ENCODE measurements around the gene PEMT.

Gene PEMT

DNA sequence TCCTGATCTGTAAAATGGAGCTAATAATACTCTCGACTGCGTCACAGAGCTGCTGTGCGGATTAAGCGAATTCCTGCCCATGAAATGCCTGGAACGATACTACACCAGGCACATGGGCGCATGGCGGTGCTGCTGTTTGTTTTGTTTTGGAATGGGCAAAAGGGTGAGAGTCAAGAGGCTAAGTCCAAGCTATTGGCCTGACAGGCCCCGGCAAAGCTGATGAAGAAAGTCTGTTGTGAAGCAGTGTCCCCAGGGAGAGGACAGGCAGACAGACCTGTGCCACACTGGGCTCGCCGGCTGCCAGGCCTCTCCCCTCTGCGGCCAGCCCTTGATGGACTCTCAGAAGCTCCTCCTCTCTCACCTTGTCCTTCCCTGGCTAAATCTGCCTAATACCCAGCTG, 64.0 kb downstream of the PEMT start:
- H3K4me2 ChIP-seq (ENCODE audit: low read length), result no peak overlapping the region
- H3K4me3 ChIP-seq (ENCODE audit: low read depth, low read length, poor library complexity, severe bottlenecking), result no peak overlapping the region
- H3K4me1 ChIP-seq (ENCODE audit: insufficient read depth, low read length, severe bottlenecking), result no peaks in the 10 kb centered on the region
- no peak overlapping the region for H3K27ac ChIP-seq (ENCODE audit: low read depth, low read length, poor library complexity, severe bottlenecking)
- peaks cover 5% of the 10 kb centered on the region; the same call in 1 of the 2 replicates for H3K27me3 ChIP-seq (ENCODE audit: insufficient read depth, low read length)
- no peak overlapping the region for H3K9ac ChIP-seq (ENCODE audit: low read length)
- H3K9me2 ChIP-seq (ENCODE audit: low read depth, low read length), result no peaks in the 10 kb centered on the region
- H3K9me3 ChIP-seq (ENCODE audit: low read length), result no peaks in the 10 kb centered on the region
- no peak for TF ChIP-seq EZH2 (IDR thresholded peaks at IDR 0.05; ENCODE audit: borderline replicate concordance, low read length)
- TF ChIP-seq, protein P1, sequence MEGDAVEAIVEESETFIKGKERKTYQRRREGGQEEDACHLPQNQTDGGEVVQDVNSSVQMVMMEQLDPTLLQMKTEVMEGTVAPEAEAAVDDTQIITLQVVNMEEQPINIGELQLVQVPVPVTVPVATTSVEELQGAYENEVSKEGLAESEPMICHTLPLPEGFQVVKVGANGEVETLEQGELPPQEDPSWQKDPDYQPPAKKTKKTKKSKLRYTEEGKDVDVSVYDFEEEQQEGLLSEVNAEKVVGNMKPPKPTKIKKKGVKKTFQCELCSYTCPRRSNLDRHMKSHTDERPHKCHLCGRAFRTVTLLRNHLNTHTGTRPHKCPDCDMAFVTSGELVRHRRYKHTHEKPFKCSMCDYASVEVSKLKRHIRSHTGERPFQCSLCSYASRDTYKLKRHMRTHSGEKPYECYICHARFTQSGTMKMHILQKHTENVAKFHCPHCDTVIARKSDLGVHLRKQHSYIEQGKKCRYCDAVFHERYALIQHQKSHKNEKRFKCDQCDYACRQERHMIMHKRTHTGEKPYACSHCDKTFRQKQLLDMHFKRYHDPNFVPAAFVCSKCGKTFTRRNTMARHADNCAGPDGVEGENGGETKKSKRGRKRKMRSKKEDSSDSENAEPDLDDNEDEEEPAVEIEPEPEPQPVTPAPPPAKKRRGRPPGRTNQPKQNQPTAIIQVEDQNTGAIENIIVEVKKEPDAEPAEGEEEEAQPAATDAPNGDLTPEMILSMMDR (IDR thresholded peaks at IDR 0.05; ENCODE audit: low read length), result no peak
- H3K36me3 ChIP-seq (ENCODE audit: insufficient read depth, low read length), result no peaks in the 10 kb centered on the region
- no peaks in the 10 kb centered on the region for H3K79me2 ChIP-seq (ENCODE audit: insufficient read depth, low read length)
- H4K20me1 ChIP-seq (ENCODE audit: insufficient read depth, low read length), result no peaks in the 10 kb centered on the region
- no peak overlapping the region for H2AFZ ChIP-seq (ENCODE audit: low read length)
- H3F3A ChIP-seq (ENCODE audit: insufficient read depth, low read length), result no peaks in the 10 kb centered on the region

DNA sequence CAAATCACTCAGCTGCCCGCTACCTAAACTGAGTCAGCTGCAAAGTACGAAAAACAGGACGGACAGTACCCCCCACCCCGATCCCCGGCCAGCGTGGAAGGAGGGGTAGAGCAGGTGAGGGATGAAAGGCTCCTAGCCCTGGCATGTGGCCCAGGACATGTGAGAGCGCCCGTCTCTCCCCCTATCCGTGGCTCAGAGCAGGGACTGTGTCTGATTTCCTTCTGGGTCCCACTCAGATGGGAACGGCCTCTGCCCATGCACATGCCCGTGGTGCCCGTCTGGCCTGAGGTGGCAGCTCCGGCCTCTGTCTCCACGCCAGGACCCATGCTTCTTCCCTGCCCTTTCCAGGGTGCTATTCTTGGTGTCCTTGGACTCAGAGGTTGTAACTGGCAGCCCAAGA, 65.1 kb downstream of the PEMT start:
- Histone ChIP-seq H3K27me3 (ENCODE audit: insufficient read depth, low read length) (peaks cover 9% of the 10 kb centered on the region), H2AFZ (ENCODE audit: low read length) (no peak overlapping the region), H3K4me1 (ENCODE audit: insufficient read depth, low read length, severe bottlenecking) (no peaks in the 10 kb centered on the region), H3K79me2 (ENCODE audit: insufficient read depth, low read length) (no peaks in the 10 kb centered on the region), H3K4me3 (ENCODE audit: low read depth, low read length, poor library complexity, severe bottlenecking) (no peak overlapping the region), H3K27ac (ENCODE audit: low read depth, low read length, poor library complexity, severe bottlenecking) (no peak overlapping the region), H3F3A (ENCODE audit: insufficient read depth, low read length) (no peaks in the 10 kb centered on the region), H3K4me2 (ENCODE audit: low read length) (no peak overlapping the region), H3K9me3 (ENCODE audit: low read length) (no peaks in the 10 kb centered on the region), H3K36me3 (ENCODE audit: insufficient read depth, low read length) (no peaks in the 10 kb centered on the region), H4K20me1 (ENCODE audit: insufficient read depth, low read length) (no peaks in the 10 kb centered on the region), H3K9ac (ENCODE audit: low read length) (no peak overlapping the region), H3K9me2 (ENCODE audit: low read depth, low read length) (no peaks in the 10 kb centered on the region)
- TF ChIP-seq, protein P1 (IDR thresholded peaks at IDR 0.05; ENCODE audit: low read length), result no peak
- TF ChIP-seq EZH2 (IDR thresholded peaks at IDR 0.05; ENCODE audit: borderline replicate concordance, low read length), result no peak

DNA sequence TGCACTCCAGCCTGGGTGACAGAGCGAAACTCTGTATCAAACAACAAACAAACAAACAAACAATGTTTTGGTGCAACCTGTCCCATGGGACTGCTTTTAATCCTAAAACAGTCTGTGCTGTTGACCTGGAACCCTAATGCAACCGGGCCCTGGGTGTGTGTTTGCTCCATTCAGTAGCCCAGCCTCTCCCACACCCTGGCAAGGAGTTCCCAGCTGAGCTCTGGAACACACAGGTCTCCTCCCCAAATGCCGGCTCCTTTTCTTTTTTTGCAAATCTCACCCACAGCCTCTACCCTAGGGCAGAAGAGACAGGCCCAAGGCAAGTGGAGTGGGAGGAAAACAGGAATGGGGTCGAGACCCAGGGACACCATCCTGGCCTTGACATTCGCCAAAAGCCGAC, 65.6 kb downstream of the PEMT start:
- Histone ChIP-seq H3F3A (ENCODE audit: insufficient read depth, low read length) (no peaks in the 10 kb centered on the region), H3K27me3 (ENCODE audit: insufficient read depth, low read length) (peaks cover 9% of the 10 kb centered on the region), H3K9me3 (ENCODE audit: low read length) (no peaks in the 10 kb centered on the region), H3K79me2 (ENCODE audit: insufficient read depth, low read length) (no peaks in the 10 kb centered on the region), H3K9ac (ENCODE audit: low read length) (no peak overlapping the region), H3K4me1 (ENCODE audit: insufficient read depth, low read length, severe bottlenecking) (no peaks in the 10 kb centered on the region), H2AFZ (ENCODE audit: low read length) (no peak overlapping the region), H3K27ac (ENCODE audit: low read depth, low read length, poor library complexity, severe bottlenecking) (no peak overlapping the region), H3K36me3 (ENCODE audit: insufficient read depth, low read length) (no peaks in the 10 kb centered on the region), H3K4me2 (ENCODE audit: low read length) (no peak overlapping the region), H3K9me2 (ENCODE audit: low read depth, low read length) (no peaks in the 10 kb centered on the region), H3K4me3 (ENCODE audit: low read depth, low read length, poor library complexity, severe bottlenecking) (no peak overlapping the region), H4K20me1 (ENCODE audit: insufficient read depth, low read length) (no peaks in the 10 kb centered on the region)
- no peak for TF ChIP-seq EZH2 (IDR thresholded peaks at IDR 0.05; ENCODE audit: borderline replicate concordance, low read length)
- TF ChIP-seq, protein P1 (IDR thresholded peaks at IDR 0.05; ENCODE audit: low read length), result no peak
